Brain microvascular endothelial cell (primary cell): Measurements from ENCODE around the gene XPNPEP1.
A peak's percentile ranks its signal among the peaks of the same experiment; 100 is the strongest.

Experiments
- DNase-seq: peaks from one replicate; pipeline ENCODE4 v3.0.0-alpha.2; 2020
- H3K27ac ChIP-seq: fragments of 250-450 bp; sonication (Bioruptor Pico); 2 replicates; pipeline ENCODE4 v1.5.1; 2020; ENCODE audit warnings: mild to moderate bottlenecking, moderate library complexity
- H3K27me3 ChIP-seq: fragments of 250-450 bp; sonication (Bioruptor Pico); replicated peaks from 2 replicates; pipeline ENCODE4 v1.5.1; 2020; ENCODE audit warnings: mild to moderate bottlenecking
- H3K36me3 ChIP-seq: fragments of 250-450 bp; sonication (Bioruptor Pico); replicated peaks from 2 replicates; pipeline ENCODE4 v1.5.1; 2020; ENCODE audit warnings: mild to moderate bottlenecking
- H3K4me3 ChIP-seq: 2 replicates; pipeline ENCODE4 v1.5.1; 2011; ENCODE audit warnings: low read depth, mild to moderate bottlenecking, control low read depth, low read length, moderate library complexity
- in situ Hi-C: cut with HindIII; loops from 2 replicates; pipeline ENCODE4 v1.10.0; 2017; ENCODE audit warnings: low sequenced_read_pairs, low pct_ligation_motif_present
- TF ChIP-seq, protein P1 (sequence below): IDR thresholded peaks from 2 replicates; pipeline ENCODE4 v1.5.1; 2011; ENCODE audit warnings: low read depth, mild to moderate bottlenecking, moderate library complexity, low read length, control low read depth, inconsistent platforms; ENCODE audit errors: missing control alignments

The XPNPEP1 gene

DNA sequence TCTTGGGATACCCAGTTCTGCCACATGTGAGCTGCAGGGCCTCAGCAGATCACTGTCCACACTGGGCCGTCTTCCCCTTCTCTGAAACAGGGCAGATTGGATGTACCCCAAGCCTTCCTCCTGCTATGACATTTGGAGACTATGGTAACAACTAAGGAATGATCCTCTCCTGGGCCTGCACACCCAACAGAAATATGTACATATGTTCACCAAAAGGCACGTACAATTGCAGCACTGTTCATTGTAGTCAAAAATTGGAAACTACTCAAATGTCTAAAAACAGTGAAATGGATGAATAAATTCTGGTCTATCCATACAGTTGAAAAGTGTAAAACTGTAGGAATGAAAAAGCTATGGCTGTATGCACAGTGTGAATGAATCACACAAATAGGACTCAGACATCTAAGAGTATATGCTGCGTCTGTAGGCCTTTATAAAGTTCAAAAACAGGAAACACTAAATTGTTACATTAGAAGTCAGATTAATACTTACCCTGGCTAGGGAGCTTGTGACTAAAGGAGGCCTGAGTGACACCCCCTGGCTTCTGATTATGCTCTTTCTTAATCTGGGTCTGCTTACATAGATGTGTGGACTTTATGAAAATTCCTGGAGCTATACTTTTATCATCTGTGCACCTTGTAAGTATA lies 16.1 kb upstream of the XPNPEP1 start:
- no peaks in the 10 kb centered on the region for H3K27me3 ChIP-seq
- in situ Hi-C loops = no loop called here
- no peak overlapping the region for H3K27ac ChIP-seq
- no peak for DNase-seq
- no peaks in the 10 kb centered on the region for H3K36me3 ChIP-seq
- TF ChIP-seq, protein P1, sequence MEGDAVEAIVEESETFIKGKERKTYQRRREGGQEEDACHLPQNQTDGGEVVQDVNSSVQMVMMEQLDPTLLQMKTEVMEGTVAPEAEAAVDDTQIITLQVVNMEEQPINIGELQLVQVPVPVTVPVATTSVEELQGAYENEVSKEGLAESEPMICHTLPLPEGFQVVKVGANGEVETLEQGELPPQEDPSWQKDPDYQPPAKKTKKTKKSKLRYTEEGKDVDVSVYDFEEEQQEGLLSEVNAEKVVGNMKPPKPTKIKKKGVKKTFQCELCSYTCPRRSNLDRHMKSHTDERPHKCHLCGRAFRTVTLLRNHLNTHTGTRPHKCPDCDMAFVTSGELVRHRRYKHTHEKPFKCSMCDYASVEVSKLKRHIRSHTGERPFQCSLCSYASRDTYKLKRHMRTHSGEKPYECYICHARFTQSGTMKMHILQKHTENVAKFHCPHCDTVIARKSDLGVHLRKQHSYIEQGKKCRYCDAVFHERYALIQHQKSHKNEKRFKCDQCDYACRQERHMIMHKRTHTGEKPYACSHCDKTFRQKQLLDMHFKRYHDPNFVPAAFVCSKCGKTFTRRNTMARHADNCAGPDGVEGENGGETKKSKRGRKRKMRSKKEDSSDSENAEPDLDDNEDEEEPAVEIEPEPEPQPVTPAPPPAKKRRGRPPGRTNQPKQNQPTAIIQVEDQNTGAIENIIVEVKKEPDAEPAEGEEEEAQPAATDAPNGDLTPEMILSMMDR = no peak
- H3K4me3 ChIP-seq = no peak overlapping the region

DNA sequence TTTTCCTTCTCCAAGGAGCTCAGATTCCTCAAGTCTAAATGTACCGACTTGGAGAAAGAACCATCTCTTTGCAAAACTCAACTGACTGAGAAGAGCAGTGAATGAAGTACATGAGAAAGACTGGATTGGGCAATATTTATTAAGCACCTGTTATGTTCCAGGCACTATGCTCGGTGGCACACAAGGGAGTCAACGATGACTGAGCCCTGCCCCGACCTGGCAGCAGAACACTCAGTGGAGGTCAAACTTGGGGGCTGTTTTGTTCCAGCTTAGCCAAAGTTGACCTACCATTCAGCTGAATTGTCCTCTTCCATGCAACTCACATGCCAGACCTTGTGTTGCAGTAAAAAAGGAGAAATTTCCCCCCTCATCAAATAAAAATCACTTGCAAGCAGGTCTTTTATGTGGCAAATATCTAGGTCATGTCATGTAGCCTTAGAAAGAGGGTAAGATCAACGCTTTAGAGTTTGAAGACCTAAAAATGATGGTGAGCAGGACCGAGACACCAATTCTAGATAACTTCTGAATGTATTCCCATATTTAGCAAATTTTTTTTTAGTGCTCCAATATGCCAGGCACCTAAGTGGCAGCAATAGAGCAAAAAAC lies 14.3 kb upstream of the XPNPEP1 start:
- Histone ChIP-seq H3K27me3 (no peaks in the 10 kb centered on the region), H3K4me3 (no peak overlapping the region), H3K27ac (no peak overlapping the region), H3K36me3 (no peaks in the 10 kb centered on the region)
- DNase-seq = no peak
- in situ Hi-C loops = no loop called here
- TF ChIP-seq, protein P1 = no peak

GRCh38 chr10:109934958-109935793 lies 11.9 kb upstream of the XPNPEP1 start:
- in situ Hi-C loops = no loop called here
- H3K4me3 ChIP-seq = no peak overlapping the region
- H3K27me3 ChIP-seq = no peaks in the 10 kb centered on the region
- TF ChIP-seq, protein P1 = no peak
- peak; percentile 48 for DNase-seq
- no peak overlapping the region for H3K27ac ChIP-seq
- no peaks in the 10 kb centered on the region for H3K36me3 ChIP-seq

- H3K27me3 ChIP-seq = no peaks in the 10 kb centered on the region
- H3K36me3 ChIP-seq = no peaks in the 10 kb centered on the region
- in situ Hi-C loops = no loop called here
- H3K4me3 ChIP-seq = no peak overlapping the region
- no peak for DNase-seq
- TF ChIP-seq, protein P1 = no peak
- no peak overlapping the region for H3K27ac ChIP-seq
Observed at GRCh38 chr10:109933984-109934565, 10.8 kb upstream of the XPNPEP1 start.

DNA sequence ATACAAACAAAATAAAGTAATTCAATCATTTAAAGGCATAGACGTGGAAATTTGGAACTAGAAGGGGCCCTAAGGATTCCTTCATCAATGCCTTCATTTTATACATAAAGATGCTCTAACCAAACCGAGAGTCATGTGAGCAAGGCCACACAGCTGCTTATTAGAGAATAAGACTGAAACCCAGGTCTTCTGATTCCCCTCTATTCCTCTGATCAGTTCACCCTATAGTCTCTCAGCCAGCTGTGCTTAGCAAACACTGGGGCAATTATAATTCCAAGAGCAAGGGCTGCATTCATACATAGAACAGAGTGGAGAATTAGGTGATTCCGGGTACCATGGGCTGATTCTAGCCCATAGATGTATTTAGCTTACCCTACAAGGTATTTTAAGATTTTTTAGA lies 9.7 kb upstream of the XPNPEP1 start:
- in situ Hi-C loops = no loop called here

More for the DNA sequence above, 9.7 kb upstream of the XPNPEP1 start:
- no peak for DNase-seq
- H3K27ac ChIP-seq = no peak overlapping the region
- H3K36me3 ChIP-seq = no peaks in the 10 kb centered on the region
- H3K27me3 ChIP-seq = no peaks in the 10 kb centered on the region
- no peak overlapping the region for H3K4me3 ChIP-seq
- TF ChIP-seq, protein P1 = no peak
